ENCODE data around the gene AKR1E2.

- no peak for TF ChIP-seq CTCF (IDR thresholded peaks at IDR 0.05)
- no peak for TF ChIP-seq EZH2 (IDR thresholded peaks at IDR 0.05; ENCODE audit: borderline replicate concordance, insufficient read depth, low read depth, low read length, poor library complexity, severe bottlenecking)
These were observed 12.5 kb upstream of the AKR1E2 start for GRCh38 chr10:4813496-4813895.
